Endothelial cell of umbilical vein (primary cell): ENCODE data around the gene MORC4.

ENCODE experiments used
- EZH2 ChIP-seq: IDR thresholded peaks from 2 replicates; pipeline ENCODE4 v1.6.1; 2012; ENCODE audit warnings: borderline replicate concordance, low read depth, mild to moderate bottlenecking, moderate library complexity, low read length, inconsistent platforms; ENCODE audit not compliant: severe bottlenecking
- GATA2 ChIP-seq: IDR thresholded peaks from 2 replicates; pipeline ENCODE4 v1.7.0; 2011; ENCODE audit warnings: low read depth, mild to moderate bottlenecking, moderate library complexity, mixed read lengths, low read length; ENCODE audit not compliant: insufficient read length, insufficient read depth
- MYC ChIP-seq: IDR thresholded peaks from one replicate; pipeline ENCODE4 v1.6.1; 2011; ENCODE audit warnings: mild to moderate bottlenecking, low read depth, low read length
- POLR2A ChIP-seq: IDR thresholded peaks from 2 replicates; pipeline ENCODE4 v1.6.1; 2012; ENCODE audit warnings: low read depth, mild to moderate bottlenecking, control low read depth, low read length
- POLR2AphosphoS5 ChIP-seq: IDR thresholded peaks from 2 replicates; pipeline ENCODE4 v1.6.1; 2012; ENCODE audit warnings: low read depth, mild to moderate bottlenecking, control low read depth, low read length, moderate library complexity; ENCODE audit not compliant: insufficient read depth
- TF ChIP-seq, protein P1 (sequence below), 2 donors: IDR thresholded peaks; 1 replicate in 1 of 2; 2 replicates in 1 of 2; pipeline ENCODE4 v1.5.1; 2011; ENCODE audit warnings: low read length in 2 of 2, mild to moderate bottlenecking in 2 of 2, moderate library complexity in 2 of 2, control low read depth in 1 of 2, inconsistent platforms in 1 of 2, low read depth in 1 of 2; ENCODE audit not compliant: insufficient read depth in 1 of 2; ENCODE audit errors: extremely low read depth in 1 of 2
- TF ChIP-seq, protein P2 (sequence below): IDR thresholded peaks from 2 replicates; pipeline ENCODE4 v1.6.1; 2011; ENCODE audit not compliant: insufficient read depth, insufficient read length

DNA sequence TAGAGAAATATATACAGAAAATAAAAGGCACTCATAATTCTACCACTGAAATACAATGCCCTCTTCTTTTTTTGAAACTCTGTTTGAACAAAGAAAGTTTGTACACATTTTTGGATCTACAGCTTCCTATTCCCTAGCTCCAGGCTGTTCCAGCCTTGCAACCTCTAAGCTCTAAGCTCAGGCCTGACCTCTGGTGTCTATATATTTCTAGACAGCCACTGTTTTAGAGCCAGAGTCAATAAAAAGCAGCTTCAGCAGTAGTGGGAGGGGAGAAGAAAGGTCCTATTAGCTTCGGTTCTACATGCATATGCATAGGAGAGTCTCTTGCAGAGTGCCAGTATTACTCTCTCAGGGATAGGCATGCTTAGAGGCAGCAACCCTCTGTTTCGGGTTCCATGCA, 40.1 kb downstream of the MORC4 start:
- TF ChIP-seq POLR2AphosphoS5 = no peak
- no peak for TF ChIP-seq POLR2A
- TF ChIP-seq, protein P1, sequence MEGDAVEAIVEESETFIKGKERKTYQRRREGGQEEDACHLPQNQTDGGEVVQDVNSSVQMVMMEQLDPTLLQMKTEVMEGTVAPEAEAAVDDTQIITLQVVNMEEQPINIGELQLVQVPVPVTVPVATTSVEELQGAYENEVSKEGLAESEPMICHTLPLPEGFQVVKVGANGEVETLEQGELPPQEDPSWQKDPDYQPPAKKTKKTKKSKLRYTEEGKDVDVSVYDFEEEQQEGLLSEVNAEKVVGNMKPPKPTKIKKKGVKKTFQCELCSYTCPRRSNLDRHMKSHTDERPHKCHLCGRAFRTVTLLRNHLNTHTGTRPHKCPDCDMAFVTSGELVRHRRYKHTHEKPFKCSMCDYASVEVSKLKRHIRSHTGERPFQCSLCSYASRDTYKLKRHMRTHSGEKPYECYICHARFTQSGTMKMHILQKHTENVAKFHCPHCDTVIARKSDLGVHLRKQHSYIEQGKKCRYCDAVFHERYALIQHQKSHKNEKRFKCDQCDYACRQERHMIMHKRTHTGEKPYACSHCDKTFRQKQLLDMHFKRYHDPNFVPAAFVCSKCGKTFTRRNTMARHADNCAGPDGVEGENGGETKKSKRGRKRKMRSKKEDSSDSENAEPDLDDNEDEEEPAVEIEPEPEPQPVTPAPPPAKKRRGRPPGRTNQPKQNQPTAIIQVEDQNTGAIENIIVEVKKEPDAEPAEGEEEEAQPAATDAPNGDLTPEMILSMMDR (IDR thresholded peaks at IDR 0.05; ENCODE audit: extremely low read depth in 1 of 2, insufficient read depth in 1 of 2, low read depth in 1 of 2, low read length in 2 of 2) = peak in 1 of 2 donors; percentile 12
- TF ChIP-seq EZH2 = no peak
- TF ChIP-seq, protein P2, sequence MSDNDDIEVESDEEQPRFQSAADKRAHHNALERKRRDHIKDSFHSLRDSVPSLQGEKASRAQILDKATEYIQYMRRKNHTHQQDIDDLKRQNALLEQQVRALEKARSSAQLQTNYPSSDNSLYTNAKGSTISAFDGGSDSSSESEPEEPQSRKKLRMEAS = no peak
- TF ChIP-seq MYC = no peak
- no peak for TF ChIP-seq GATA2
